ENCODE results near the gene CRISP3. TPM values are rescaled to one million over a fixed set of nuclear protein-coding genes. Genes with fewer than 3 reads are reported as not detected.

Gene CRISP3
- total RNA-seq, 1 donor from 2014 or later = not detected

- intact Hi-C loops (cut with micrococcal nuclease) = no loop called here
Measured at GRCh38 chr6:49692534-49692933, 51.7 kb downstream of the CRISP3 start.

Other genes with a start within 250 kb of the CRISP3 start
- gene GLYATL3, start 244.5 kb downstream of the CRISP3 start, total RNA-seq = not detected in 2 replicates
- not detected in 2 replicates for gene C6orf141, start 193.7 kb downstream of the CRISP3 start, total RNA-seq
- not detected in 2 replicates for gene RHAG, start 107.5 kb downstream of the CRISP3 start, total RNA-seq
- gene CRISP2, start 30.8 kb downstream of the CRISP3 start, total RNA-seq = not detected in 2 replicates
- not detected in 2 replicates for gene PGK2, start 42.9 kb upstream of the CRISP3 start, total RNA-seq
- not detected in 2 replicates for gene CRISP1, start 122.1 kb upstream of the CRISP3 start, total RNA-seq
- gene DEFB114, start 219.8 kb upstream of the CRISP3 start, total RNA-seq = not detected in 2 replicates
- gene DEFB113, start 225.2 kb upstream of the CRISP3 start, total RNA-seq = not detected in 2 replicates